Endothelial cell of umbilical vein (primary cell): ENCODE results near the gene HBQ1. TPM values are rescaled to one million over a fixed set of nuclear protein-coding genes. Genes with fewer than 3 reads are reported as not detected.
"Not testable (repeated sequence)": the region's sequence is repeated elsewhere in the genome, so short reads cannot be mapped to it uniquely, and the experiment has no call there.

Source experiments
- BruUV-seq: library from RNA; stranded (reverse); fragments of 400-500 nt; replicated peaks from 2 replicates; lab custom pipeline; 2021; lab: Mats Ljungman, UMichigan
- CTCF ChIA-PET: fragments of 300-600, 350-600 bp; sonication (Branson Sonifier 250); formaldehyde crosslinking; loops from one replicate; lab custom pipeline; 2021; ENCODE audit warnings: antibody characterized with exemption, inconsistent platforms; lab: Charles Lee
- POLR2A ChIA-PET: fragments of 300-600, 350-600 bp; sonication (Branson Sonifier 250); formaldehyde crosslinking; loops from one replicate; lab custom pipeline; 2021; ENCODE audit warnings: antibody characterized with exemption, inconsistent platforms; lab: Charles Lee
- DNase-seq: peaks from one replicate; pipeline ENCODE4 v3.0.0-alpha.2; 2011; ENCODE audit warnings: low read depth, low spot score
- FAIRE-seq: peaks from 2 replicates; lab custom pipeline; 2011; peaks lifted over from hg19 to GRCh38; lab: Jason Lieb, UNC
- H2AFZ ChIP-seq: 2 replicates; pipeline ENCODE4 v1.6.0; 2012; ENCODE audit warnings: low read depth, low read length, control low read depth, inconsistent platforms
- H3K27ac ChIP-seq: 2 replicates; pipeline ENCODE4 v1.5.1; 2011; ENCODE audit warnings: low read depth, mild to moderate bottlenecking, control low read depth, low read length, moderate library complexity; ENCODE audit not compliant: insufficient read depth
- H3K27me3 ChIP-seq, 2 experiments: 2 replicates each; pipeline versions ENCODE4 v1.6.0 to v1.6.1; 2011; ENCODE audit warnings: low read length in 2 of 2, mixed read lengths in 1 of 2; ENCODE audit not compliant: control insufficient read depth in 2 of 2, insufficient read depth in 2 of 2
- H3K36me3 ChIP-seq, 2 experiments: 2 replicates in 1 of 2; 3 replicates in 1 of 2; pipeline ENCODE4 v1.5.1; 2011; ENCODE audit warnings: low read length in 2 of 2, mild to moderate bottlenecking in 1 of 2, moderate library complexity in 1 of 2; ENCODE audit not compliant: control insufficient read depth in 2 of 2, insufficient read depth in 2 of 2; ENCODE audit errors: extremely low read depth in 1 of 2
- H3K4me1 ChIP-seq: 3 replicates; pipeline ENCODE4 v1.5.1; 2011; ENCODE audit warnings: mild to moderate bottlenecking, low read length; ENCODE audit not compliant: control insufficient read depth, insufficient read depth; ENCODE audit errors: extremely low read depth
- H3K4me2 ChIP-seq: 2 replicates; pipeline ENCODE4 v1.6.1; 2011; ENCODE audit warnings: low read length, control low read depth, mixed read lengths; ENCODE audit not compliant: insufficient read depth
- H3K4me3 ChIP-seq, 3 experiments: fragments of 200-600 bp in 1 of 3; sonication (generic), shearing (Covaris generic) in 1 of 3; replicated peaks in 1 of 3; 2 replicates each; pipeline ENCODE4 v1.5.1; 2011 to 2016; ENCODE audit warnings: control low read depth in 3 of 3, low read length in 3 of 3, mild to moderate bottlenecking in 2 of 3, inconsistent platforms in 1 of 3, low read depth in 1 of 3, moderate library complexity in 1 of 3; ENCODE audit not compliant: insufficient read depth in 1 of 3
- H3K79me2 ChIP-seq: 2 replicates; pipeline ENCODE4 v1.6.0; 2012; ENCODE audit warnings: low read length, inconsistent platforms; ENCODE audit not compliant: control insufficient read depth, insufficient read depth
- H3K9ac ChIP-seq: replicated peaks from 2 replicates; pipeline ENCODE3; 2011; ENCODE audit warnings: low read length, control low read depth; ENCODE audit not compliant: insufficient read depth; ENCODE audit errors: extremely low read depth
- H3K9me1 ChIP-seq: replicated peaks from 3 replicates; pipeline ENCODE4 v1.6.0; 2011; ENCODE audit warnings: mild to moderate bottlenecking, low read length; ENCODE audit not compliant: control insufficient read depth, insufficient read depth; ENCODE audit errors: extremely low read depth
- H3K9me3 ChIP-seq: replicated peaks from 2 replicates; pipeline ENCODE4 v1.5.1; 2012; ENCODE audit warnings: low read length, inconsistent platforms; ENCODE audit not compliant: control insufficient read depth, insufficient read depth
- H4K20me1 ChIP-seq: replicated peaks from 2 replicates; pipeline ENCODE3; 2011; ENCODE audit warnings: mild to moderate bottlenecking, low read length; ENCODE audit not compliant: control insufficient read depth, insufficient read depth; ENCODE audit errors: extremely low read depth
- EZH2 ChIP-seq: IDR thresholded peaks from 2 replicates; pipeline ENCODE4 v1.6.1; 2012; ENCODE audit warnings: borderline replicate concordance, low read depth, mild to moderate bottlenecking, moderate library complexity, low read length, inconsistent platforms; ENCODE audit not compliant: severe bottlenecking
- FOS ChIP-seq: IDR thresholded peaks from 2 replicates; pipeline ENCODE4 v1.6.1; 2011; ENCODE audit warnings: mild to moderate bottlenecking, low read length, moderate library complexity, borderline replicate concordance; ENCODE audit not compliant: insufficient read depth
- GATA2 ChIP-seq: IDR thresholded peaks from 2 replicates; pipeline ENCODE4 v1.7.0; 2011; ENCODE audit warnings: low read depth, mild to moderate bottlenecking, moderate library complexity, mixed read lengths, low read length; ENCODE audit not compliant: insufficient read length, insufficient read depth
- JUN ChIP-seq: IDR thresholded peaks from 2 replicates; pipeline ENCODE4 v1.6.1; 2011; ENCODE audit warnings: borderline replicate concordance, low read depth; ENCODE audit not compliant: insufficient read length, insufficient read depth
- MAX ChIP-seq: IDR thresholded peaks from 2 replicates; pipeline ENCODE4 v1.6.1; 2011; ENCODE audit not compliant: insufficient read depth, insufficient read length
- MYC ChIP-seq: IDR thresholded peaks from one replicate; pipeline ENCODE4 v1.6.1; 2011; ENCODE audit warnings: mild to moderate bottlenecking, low read depth, low read length
- POLR2A ChIP-seq: IDR thresholded peaks from 2 replicates; pipeline ENCODE4 v1.6.1; 2012; ENCODE audit warnings: low read depth, mild to moderate bottlenecking, control low read depth, low read length
- POLR2AphosphoS5 ChIP-seq: IDR thresholded peaks from 2 replicates; pipeline ENCODE4 v1.6.1; 2012; ENCODE audit warnings: low read depth, mild to moderate bottlenecking, control low read depth, low read length, moderate library complexity; ENCODE audit not compliant: insufficient read depth
- dilution Hi-C: fragments of 300-500 bp; cut with MboI; formaldehyde crosslinking; loops from one replicate; pipeline ENCODE4 v1.15.0; 2019; ENCODE audit warnings: low sequenced_read_pairs; ENCODE audit not compliant: extremely low pct_ligation_motif_present
- intact Hi-C: fragments of 100-400 bp; cut with micrococcal nuclease; formaldehyde crosslinking; loops from one replicate; pipeline ENCODE4 v1.10.0; 2022
- polyA plus RNA-seq, 4 experiments: library from polyadenylated mRNA; depleted of rRNA in 3 of 4; stranded (reverse) in 3 of 4; unstranded in 1 of 4; fragments of >200 nt; gene quantifications; 2 replicates each; pipeline versions ENCODE4 v1.2.1 to v1.2.3, GENCODE V29; 2011 to 2012; ENCODE audit warnings: missing spikeins in 1 of 4
- total RNA-seq: library from RNA; stranded (reverse); gene quantifications from 2 replicates; pipeline ENCODE4 v1.2.3, GENCODE V29; 2021
- TF ChIP-seq, protein P1 (sequence below), 2 donors: IDR thresholded peaks; 1 replicate in 1 of 2; 2 replicates in 1 of 2; pipeline ENCODE4 v1.5.1; 2011; ENCODE audit warnings: low read length in 2 of 2, mild to moderate bottlenecking in 2 of 2, moderate library complexity in 2 of 2, control low read depth in 1 of 2, inconsistent platforms in 1 of 2, low read depth in 1 of 2; ENCODE audit not compliant: insufficient read depth in 1 of 2; ENCODE audit errors: extremely low read depth in 1 of 2

Gene HBQ1
- total and polyA plus RNA-seq, 2 donors (not counting 3 experiments of a cell fraction or from before 2014, with no cell fraction given), result 0.75 TPM; not detected in 1

GRCh38 chr16:169014-169413, 11.2 kb upstream of the HBQ1 start:
- Histone ChIP-seq H3K36me3 (no peaks in the 10 kb centered on the region), H3K4me1 (no peaks in the 10 kb centered on the region), H3K4me2 (no peak overlapping the region), H3K4me3 (no peak overlapping the region), H3K79me2 (no peaks in the 10 kb centered on the region), H3K27ac (no peak overlapping the region), H3K9me3 (no peaks in the 10 kb centered on the region), H3K9me1 (no peaks in the 10 kb centered on the region), H4K20me1 (no peaks in the 10 kb centered on the region), H2AFZ (no peak overlapping the region), H3K9ac (no peak overlapping the region), H3K27me3 (peaks cover 47 to 48% of the 10 kb centered on the region in 2 experiments)
- CTCF ChIA-PET, result interaction anchor here (0.8 to 1.6 kb wide), 2 partner anchors 62 to 233 kb away, joined by 3 to 7 read pairs; partner anchors contain the start of gene DECR2
- intact Hi-C loops, result no loop called here
- no peak for TF ChIP-seq MAX
- no peak for TF ChIP-seq POLR2A
- TF ChIP-seq POLR2AphosphoS5, result no peak
- TF ChIP-seq FOS, result no peak
- no peak for TF ChIP-seq MYC
- TF ChIP-seq GATA2, result no peak
- TF ChIP-seq EZH2, result no peak
- no peak for TF ChIP-seq JUN
- TF ChIP-seq, protein P1, sequence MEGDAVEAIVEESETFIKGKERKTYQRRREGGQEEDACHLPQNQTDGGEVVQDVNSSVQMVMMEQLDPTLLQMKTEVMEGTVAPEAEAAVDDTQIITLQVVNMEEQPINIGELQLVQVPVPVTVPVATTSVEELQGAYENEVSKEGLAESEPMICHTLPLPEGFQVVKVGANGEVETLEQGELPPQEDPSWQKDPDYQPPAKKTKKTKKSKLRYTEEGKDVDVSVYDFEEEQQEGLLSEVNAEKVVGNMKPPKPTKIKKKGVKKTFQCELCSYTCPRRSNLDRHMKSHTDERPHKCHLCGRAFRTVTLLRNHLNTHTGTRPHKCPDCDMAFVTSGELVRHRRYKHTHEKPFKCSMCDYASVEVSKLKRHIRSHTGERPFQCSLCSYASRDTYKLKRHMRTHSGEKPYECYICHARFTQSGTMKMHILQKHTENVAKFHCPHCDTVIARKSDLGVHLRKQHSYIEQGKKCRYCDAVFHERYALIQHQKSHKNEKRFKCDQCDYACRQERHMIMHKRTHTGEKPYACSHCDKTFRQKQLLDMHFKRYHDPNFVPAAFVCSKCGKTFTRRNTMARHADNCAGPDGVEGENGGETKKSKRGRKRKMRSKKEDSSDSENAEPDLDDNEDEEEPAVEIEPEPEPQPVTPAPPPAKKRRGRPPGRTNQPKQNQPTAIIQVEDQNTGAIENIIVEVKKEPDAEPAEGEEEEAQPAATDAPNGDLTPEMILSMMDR (IDR thresholded peaks at IDR 0.05; ENCODE audit: extremely low read depth in 1 of 2, insufficient read depth in 1 of 2, low read depth in 1 of 2, low read length in 2 of 2), result no peak
- DNase-seq, result no peak
- no TSS peak for BruUV-seq
- dilution Hi-C loops, result no loop called here
- POLR2A ChIA-PET, result no interaction called here
- FAIRE-seq, result no peak

DNA sequence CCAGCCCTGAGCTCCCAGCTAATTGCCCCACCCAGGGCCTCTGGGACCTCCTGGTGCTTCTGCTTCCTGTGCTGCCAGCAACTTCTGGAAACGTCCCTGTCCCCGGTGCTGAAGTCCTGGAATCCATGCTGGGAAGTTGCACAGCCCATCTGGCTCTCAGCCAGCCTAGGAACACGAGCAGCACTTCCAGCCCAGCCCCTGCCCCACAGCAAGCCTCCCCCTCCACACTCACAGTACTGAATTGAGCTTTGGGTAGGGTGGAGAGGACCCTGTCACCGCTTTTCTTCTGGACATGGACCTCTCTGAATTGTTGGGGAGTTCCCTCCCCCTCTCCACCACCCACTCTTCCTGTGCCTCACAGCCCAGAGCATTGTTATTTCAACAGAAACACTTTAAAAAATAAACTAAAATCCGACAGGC, 10.2 kb upstream of the HBQ1 start:
- BruUV-seq, H3K9me3 ChIP-seq, H3K4me2 ChIP-seq, H3K9ac ChIP-seq, H3K27ac ChIP-seq, H3K4me1 ChIP-seq, POLR2A ChIA-PET, H3K9me1 ChIP-seq, H3K79me2 ChIP-seq, H4K20me1 ChIP-seq, intact Hi-C loops, DNase-seq, H3K4me3 ChIP-seq, H2AFZ ChIP-seq, dilution Hi-C loops, H3K36me3 ChIP-seq: not testable (repeated sequence)
- FAIRE-seq, result peak; percentile 94
- H3K27me3 ChIP-seq, result peaks cover 51 to 55% of the 10 kb centered on the region in 2 experiments
- CTCF ChIA-PET, result interaction anchor here (0.6 to 1.3 kb wide), 2 partner anchors 27 to 63 kb away, joined by 3 to 5 read pairs; no protein-coding TSS in a partner anchor
